Colonic mucosa (tissue), 4 donors: ENCODE data around the gene HEATR5A. TPM values are rescaled to one million over a fixed set of nuclear protein-coding genes. Genes with fewer than 3 reads are reported as not detected.
"Not testable (repeated sequence)": the region's sequence is repeated elsewhere in the genome, so short reads cannot be mapped to it uniquely, and the experiment has no call there.

ENCODE experiments used
- DNase-seq: peaks from one replicate; pipeline ENCODE4 v3.0.0-alpha.2; 2020
- H3K27ac ChIP-seq: fragments of 200-600 bp; one replicate; pipeline ENCODE4 v1.8.0; 2021
- H3K27me3 ChIP-seq: fragments of 200-600 bp; one replicate; pipeline ENCODE4 v1.8.0; 2021
- H3K36me3 ChIP-seq: fragments of 200-600 bp; one replicate; pipeline ENCODE4 v1.8.0; 2021
- H3K4me1 ChIP-seq: fragments of 200-600 bp; one replicate; pipeline ENCODE4 v1.8.0; 2021; ENCODE audit warnings: mild to moderate bottlenecking
- H3K4me3 ChIP-seq: fragments of 200-600 bp; one replicate; pipeline ENCODE4 v1.8.0; 2021
- H3K9ac ChIP-seq, 2 donors: one replicate each; pipeline ENCODE4 v1.7.0; 2013; ENCODE audit warnings: control low read depth in 2 of 2, low read depth in 2 of 2, low read length in 2 of 2
- H3K9me3 ChIP-seq: fragments of 200-600 bp; one replicate; pipeline ENCODE4 v1.8.0; 2021
- CTCF ChIP-seq: fragments of 200-600 bp; IDR thresholded peaks from one replicate; pipeline ENCODE4 v1.8.0; 2022; ENCODE audit warnings: antibody characterized with exemption, mild to moderate bottlenecking
- intact Hi-C: fragments of 100-400 bp; cut with DNase I; formaldehyde crosslinking; loops from one replicate; pipeline ENCODE4 v1.14.1; 2022
- total RNA-seq, 2 donors: library from RNA; stranded (reverse); fragmentation: NEBNext Ultra II Directional in 1 of 2; extraction: Animal tissue kit (Norgen Biotek cat#: 25700) in 1 of 2; gene quantifications; one replicate each; pipeline ENCODE4 v1.2.1, GENCODE V29; 2021
- donor health status: healthy.
- donor health status: DM: no; HTN: no; CAD: no.
- donor health status: DM: no; HTN: no; CAD: no.

Gene HEATR5A
- total RNA-seq, 2 donors from 2014 or later, result 45.5 to 58.2 TPM

DNA sequence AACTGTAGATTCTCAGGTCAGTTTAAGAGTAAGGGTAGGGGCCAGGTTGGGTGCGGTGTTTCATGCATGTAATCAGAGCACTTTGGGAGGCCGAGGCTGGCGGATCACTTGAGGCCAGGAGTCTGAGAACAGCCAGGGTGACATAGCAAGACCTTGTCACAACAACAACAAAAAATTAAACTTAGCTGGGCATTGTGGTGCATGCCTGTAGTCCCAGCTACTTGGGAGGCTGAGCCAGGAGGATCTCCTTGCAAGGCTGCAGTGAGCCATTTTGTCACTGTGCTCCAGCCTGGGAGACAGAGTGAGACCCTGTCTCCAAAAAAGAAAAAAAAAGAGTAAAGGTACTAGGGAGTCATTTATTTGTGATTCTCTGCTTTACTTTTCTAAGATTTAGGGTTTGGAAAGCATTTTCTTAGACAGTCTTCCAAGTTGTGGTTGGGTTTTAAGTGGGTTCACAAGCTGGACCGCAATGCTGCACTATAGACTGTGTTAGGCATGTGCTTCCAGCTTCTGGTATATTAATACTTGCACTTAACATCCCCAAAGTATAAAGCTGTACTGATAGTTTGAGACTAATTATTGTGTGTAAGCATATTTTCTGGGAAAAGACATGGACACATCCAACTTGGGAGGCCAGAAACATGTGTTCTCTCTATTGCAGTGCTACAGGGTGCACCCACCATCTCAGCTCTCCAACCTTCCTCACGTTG is 163.7 kb downstream of the HEATR5A start:
- no peak for DNase-seq
- Histone ChIP-seq H3K27ac (no peak overlapping the region), H3K9me3 (no peaks in the 10 kb centered on the region), H3K4me3 (no peak overlapping the region), H3K9ac (no peak overlapping the region), H3K36me3 (no peaks in the 10 kb centered on the region), H3K4me1 (no peaks in the 10 kb centered on the region), H3K27me3 (no peaks in the 10 kb centered on the region)
- intact Hi-C loops, result no loop called here
- TF ChIP-seq CTCF, result no peak

DNA sequence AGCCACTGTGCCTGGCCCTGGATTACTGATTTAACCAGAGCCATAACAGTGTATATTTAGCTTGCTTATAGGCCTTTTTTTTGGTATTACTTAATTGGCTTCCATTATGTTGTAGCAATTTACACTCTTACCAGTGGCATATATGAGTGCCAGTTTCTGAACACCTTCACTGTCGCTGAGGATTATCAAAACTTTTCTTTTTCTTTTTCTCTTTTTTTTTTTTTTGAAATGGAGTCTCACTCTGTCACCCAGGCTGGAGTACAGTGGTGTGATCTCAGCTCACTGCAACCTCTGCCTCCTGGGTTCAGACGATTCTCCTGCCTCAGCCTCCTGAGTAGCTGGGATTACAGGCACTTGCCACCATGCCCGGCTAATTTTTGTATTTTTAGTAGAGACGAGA is 164.4 kb downstream of the HEATR5A start:
- H3K4me1 ChIP-seq, DNase-seq: not testable (repeated sequence)

DNA sequence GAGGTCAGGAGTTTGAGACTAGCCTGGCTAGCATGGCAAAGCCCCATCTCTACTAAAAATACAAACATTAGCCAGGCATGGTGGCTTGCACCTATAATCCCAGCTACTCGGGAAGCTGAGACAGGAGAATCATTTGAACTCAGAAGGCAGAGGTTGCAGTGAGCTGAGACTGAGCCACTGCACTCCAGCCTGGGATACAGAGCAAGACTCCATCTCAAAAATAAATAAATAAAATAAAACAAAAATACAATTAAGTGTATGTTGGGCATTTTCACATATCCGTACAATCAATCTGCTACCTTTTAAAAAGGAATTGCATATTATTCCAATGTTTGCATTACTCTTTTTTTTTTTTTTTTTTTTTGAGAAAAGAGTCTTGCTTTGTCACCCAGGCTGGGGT is 165.1 kb downstream of the HEATR5A start:
- Histone ChIP-seq H3K27me3 (no peaks in the 10 kb centered on the region), H3K9me3 (no peaks in the 10 kb centered on the region), H3K4me1 (no peaks in the 10 kb centered on the region), H3K4me3 (no peak overlapping the region), H3K36me3 (no peaks in the 10 kb centered on the region), H3K9ac (no peak overlapping the region), H3K27ac (no peak overlapping the region)
- no peak for TF ChIP-seq CTCF
- DNase-seq, result no peak
- intact Hi-C loops, result no loop called here

More for the DNA sequence above, 164.4 kb downstream of the HEATR5A start:
- H3K27ac ChIP-seq, intact Hi-C loops, H3K27me3 ChIP-seq, H3K9me3 ChIP-seq, H3K36me3 ChIP-seq, H3K4me3 ChIP-seq, H3K9ac ChIP-seq: not testable (repeated sequence)

GRCh38 chr14:31253746-31254471 is 166.4 kb downstream of the HEATR5A start:
- Histone ChIP-seq H3K27me3 (no peaks in the 10 kb centered on the region), H3K36me3 (no peaks in the 10 kb centered on the region), H3K27ac (no peak overlapping the region), H3K4me3 (no peak overlapping the region), H3K4me1 (no peaks in the 10 kb centered on the region), H3K9ac (no peak overlapping the region), H3K9me3 (no peaks in the 10 kb centered on the region)
- DNase-seq, result no peak
- no peak for TF ChIP-seq CTCF
- intact Hi-C loops, result no loop called here

DNA sequence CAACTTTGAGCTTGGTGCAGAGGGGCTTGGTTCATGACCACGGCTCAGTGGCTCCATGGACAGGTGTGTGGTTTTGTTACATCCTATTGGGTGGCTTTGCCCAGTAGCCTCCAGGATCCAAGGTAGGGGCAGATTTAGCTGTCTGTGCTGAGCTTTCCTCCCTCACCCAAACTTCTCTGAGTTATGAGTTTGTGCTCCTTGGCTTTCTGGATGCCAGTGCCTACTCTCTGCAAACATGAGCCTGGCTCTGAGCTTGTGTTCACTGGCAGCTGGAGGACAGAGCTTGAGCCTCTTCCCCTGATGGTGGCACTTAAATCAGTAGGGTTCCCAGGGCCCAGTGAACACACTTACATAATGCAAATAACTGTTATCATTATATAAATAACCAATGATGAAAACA is 167.5 kb downstream of the HEATR5A start:
- DNase-seq, result no peak
- Histone ChIP-seq H3K27ac (no peak overlapping the region), H3K27me3 (no peaks in the 10 kb centered on the region), H3K4me3 (no peak overlapping the region), H3K9me3 (no peaks in the 10 kb centered on the region), H3K4me1 (no peaks in the 10 kb centered on the region), H3K9ac (no peak overlapping the region), H3K36me3 (no peaks in the 10 kb centered on the region)
- no peak for TF ChIP-seq CTCF
- intact Hi-C loops, result no loop called here
